Measurements from ENCODE around the gene RPS6KA5. TPM values are rescaled to one million over a fixed set of nuclear protein-coding genes. Genes with fewer than 3 reads are reported as not detected.

RPS6KA5 gene
- total and polyA plus RNA-seq, 7 donors: 0.94 to 20.0 (median 11.5) TPM

GRCh38 chr14:90816681-90817436, 243.6 kb downstream of the RPS6KA5 start:
- no peak overlapping the region for H3K27ac ChIP-seq
- DNase-seq (no peak), ATAC-seq (peak; percentile 8 to 32 (median 24))
- TF ChIP-seq CTCF (IDR thresholded peaks at IDR 0.05): no peak
- H3K36me3 ChIP-seq (ENCODE audit: insufficient read depth in 1 of 2, low read depth in 1 of 2): no peaks in the 10 kb centered on the region
- peaks cover 8% of the 10 kb centered on the region for H3K4me1 ChIP-seq
- no peaks in the 10 kb centered on the region for H3K9me3 ChIP-seq
- intact Hi-C loops (cut with DNase I): loop anchor here in 1 of 2 donors (5.0 kb wide), 1 partner anchor 55 kb away; no protein-coding TSS in a partner anchor
- 36 to 40% (median 38%) methylated on average over 13 to 16 of the region's 16 CpGs for WGBS, 3 donors
- H3K27me3 ChIP-seq (ENCODE audit: insufficient read depth in 3 of 3, low read length in 2 of 3): no peaks in the 10 kb centered on the region
- H3K4me3 ChIP-seq: peak overlapping the region; percentile 15

- H3K27me3 ChIP-seq (ENCODE audit: insufficient read depth in 3 of 3, low read length in 2 of 3): no peaks in the 10 kb centered on the region
- H3K9me3 ChIP-seq: no peaks in the 10 kb centered on the region
- peak within 1 kb of the TSS; percentile 85 for H3K4me3 ChIP-seq
- intact Hi-C loops (cut with DNase I): loop anchor here in 1 of 2 donors (5.0 kb wide), 1 partner anchor 54 kb away; no protein-coding TSS in a partner anchor
- peaks cover 10% of the 10 kb centered on the region for H3K4me1 ChIP-seq
- 1% methylated on average over 60 to 110 of the region's 111 CpGs for WGBS, 3 donors
- DNase-seq (peak; percentile 57 to 78), ATAC-seq (peak; percentile 83 to 91 (median 87))
- H3K27ac ChIP-seq: peak within 1 kb of the TSS; percentile 63
- peak; percentile 35 for TF ChIP-seq CTCF (IDR thresholded peaks at IDR 0.05)
- H3K36me3 ChIP-seq (ENCODE audit: insufficient read depth in 1 of 2, low read depth in 1 of 2): no peaks in the 10 kb centered on the region
These were observed 244.4 kb downstream of the RPS6KA5 start, which contains the start of gene TTC7B for GRCh38 chr14:90815822-90816662. Gene TTC7B, minus strand, starts transcription at chr14:90816430. Its CDS starts 135 bp downstream, at chr14:90816295.

GRCh38 chr14:90815572-90815821, 244.9 kb downstream of the RPS6KA5 start:
- Histone ChIP-seq H3K4me3 (peak overlapping the region; percentile 85), H3K4me1 (peaks cover 16% of the 10 kb centered on the region), H3K9me3 (no peaks in the 10 kb centered on the region), H3K36me3 (ENCODE audit: insufficient read depth in 1 of 2, low read depth in 1 of 2) (no peaks in the 10 kb centered on the region), H3K27ac (peak overlapping the region; percentile 63), H3K27me3 (ENCODE audit: insufficient read depth in 3 of 3, low read length in 2 of 3) (no peaks in the 10 kb centered on the region)
- no peak for DNase-seq
- intact Hi-C loops (cut with DNase I): loop anchor here in 1 of 2 donors (5.0 kb wide), 1 partner anchor 53 kb away; no protein-coding TSS in a partner anchor
- 12 to 26% (median 17%) methylated on average over 5 of the region's 5 CpGs for WGBS, 3 donors
- no peak for TF ChIP-seq CTCF (IDR thresholded peaks at IDR 0.05)
- ATAC-seq: peak in 2 of 4 donors; percentile 2 to 7

GRCh38 chr14:90814806-90815571, 245.5 kb downstream of the RPS6KA5 start:
- H3K4me1 ChIP-seq: peaks cover 21% of the 10 kb centered on the region

More at GRCh38 chr14:90814806-90815571, 245.5 kb downstream of the RPS6KA5 start:
- no peaks in the 10 kb centered on the region for H3K9me3 ChIP-seq
- peak overlapping the region; percentile 85 for H3K4me3 ChIP-seq
- no peak for TF ChIP-seq CTCF (IDR thresholded peaks at IDR 0.05)
- 53 to 60% (median 55%) methylated on average over 13 of the region's 13 CpGs for WGBS, 3 donors
- intact Hi-C loops (cut with DNase I): loop anchor here in 1 of 2 donors (5.0 kb wide), 1 partner anchor 53 kb away; no protein-coding TSS in a partner anchor
- H3K27ac ChIP-seq: peak overlapping the region; percentile 63
- DNase-seq: no peak
- no peaks in the 10 kb centered on the region for H3K27me3 ChIP-seq (ENCODE audit: insufficient read depth in 3 of 3, low read length in 2 of 3)
- H3K36me3 ChIP-seq (ENCODE audit: insufficient read depth in 1 of 2, low read depth in 1 of 2): no peaks in the 10 kb centered on the region
- ATAC-seq: no peak
